Heart right ventricle (tissue), 16 donors: ENCODE measurements around the gene ARL8A. TPM values are rescaled to one million over a fixed set of nuclear protein-coding genes. Genes with fewer than 3 reads are reported as not detected.

Experiments used
- ATAC-seq, 8 donors: fragments of 200-7000 bp; cut with Tn5 transposase; one replicate each; pipeline ENCODE4 v1.9.1; 2020; ENCODE audit warnings: mild to moderate bottlenecking in 8 of 8, moderate library complexity in 8 of 8, moderate number of reproducible peaks in 1 of 8
- DNase-seq, 2 donors: peaks; one replicate each; pipeline ENCODE4 v3.0.0-alpha.2; 2020
- H3K27ac ChIP-seq, 10 donors: fragments of 200-600 bp; sonication (generic) in 2 of 10; one replicate each; pipeline versions ENCODE4 v1.5.0 to v1.8.0; 2020 to 2022; ENCODE audit warnings: mild to moderate bottlenecking in 3 of 10
- H3K27me3 ChIP-seq, 7 donors: fragments of 200-600 bp; one replicate each; pipeline ENCODE4 v1.8.0; 2021 to 2022; ENCODE audit warnings: mild to moderate bottlenecking in 2 of 7
- H3K36me3 ChIP-seq, 9 donors: fragments of 200-600 bp; sonication (generic) in 1 of 9; one replicate each; pipeline versions ENCODE4 v1.5.0 to v1.8.0; 2020 to 2022; ENCODE audit warnings: mild to moderate bottlenecking in 2 of 9
- H3K4me1 ChIP-seq, 9 donors: fragments of 200-600 bp; sonication (generic) in 1 of 9; one replicate each; pipeline versions ENCODE4 v1.5.0 to v1.8.0; 2020 to 2022; ENCODE audit warnings: mild to moderate bottlenecking in 4 of 9
- H3K4me3 ChIP-seq, 10 donors: fragments of 200-600 bp; sonication (generic) in 2 of 10; one replicate each; pipeline versions ENCODE4 v1.5.0 to v1.8.0; 2020 to 2022; ENCODE audit warnings: mild to moderate bottlenecking in 7 of 10, moderate library complexity in 2 of 10
- H3K9me3 ChIP-seq, 11 donors: fragments of 200-600 bp in 10 of 11; sonication (generic) in 2 of 11; one replicate each; pipeline versions ENCODE4 v1.5.0 to v1.8.0; 2013 to 2022; ENCODE audit warnings: mild to moderate bottlenecking in 2 of 11, control low read depth in 1 of 11, moderate library complexity in 1 of 11
- WGBS, 2 donors: extraction: QIAGEN DNeasy Blood & Tissue Kit; methylation state at CpG; one replicate each; pipeline ENCODE4 v1.1.7; 2013; ENCODE audit warnings: inconsistent platforms in 1 of 2; 5-methylcytosine and 5-hydroxymethylcytosine counted together
- intact Hi-C, 10 donors: fragments of 100-400 bp; cut with DNase I; formaldehyde crosslinking; loops; one replicate each; pipeline versions ENCODE4 v1.11.1 to v1.14.2; 2022
- polyA plus RNA-seq, 2 donors: library from polyadenylated mRNA; stranded (reverse); fragments of 200-250 nt; gene quantifications; one replicate each; pipeline ENCODE4 v1.2.3, GENCODE V29; 2013
- total RNA-seq, 10 donors: library from RNA; stranded (reverse); fragmentation: NEBNext Ultra II Directional in 3 of 10; extraction: Animal tissue kit (Norgen Biotek cat#: 25700) in 3 of 10; gene quantifications; one replicate each; pipeline versions ENCODE4 v1.2.1 to v1.2.4, GENCODE V29; 2021 to 2023
- TF ChIP-seq, protein P1 (sequence below), 9 donors: fragments of 200-600 bp; sonication (generic) in 2 of 9; IDR thresholded peaks; one replicate each; pipeline versions ENCODE4 v1.5.0 to v1.8.0; 2021 to 2022; ENCODE audit warnings: antibody characterized with exemption in 9 of 9, mild to moderate bottlenecking in 5 of 9, moderate library complexity in 1 of 9
- donor health status: Arrhythmogenic right ventricular cardiomyopathy.
- donor health status: ischemic (EF 13 %, LVEDD 7.1; RV severe dilation, severe dysfunction).
- donor health status: healthy with polysubstance abuse.
- donor health status: DM: no; HTN: yes; CAD: no.
- donor health status: DM: no; HTN: no; CAD: no.
- donor health status: ischemic (EF 25% LVEDD 6.9; RV normal size, moderate dysfunction).
- donor health status: ischemic (EF 25% LVEDD 5.7; RV mildly dilated, moderate dysfunction).
- donor health status: healthy.
- donor health status: DM: yes; HTN: yes; CAD: no.
- donor health status: Ischemic cardiomyopathy.
- donor health status: ischemic (EF 35%, LVEDD 5.7; RV mildly dilated, moderate dysfunction).
- donor health status: nonischemic (EF 11% LVEDD 7.7; RV severe dilation, severe dysfunction).
- donor health status: DM: yes; HTN: yes; CAD: no.
- donor health status: PGD.
- donor health status: ischemic (EF 29% LVEDD 5.4; RV normal size, mild dysfunction).
- donor health status: nonischemic (EF 23%, LVEDD 6.1; RV moderate dilation, normal function).

Gene ARL8A
- total and polyA plus RNA-seq, 12 donors = 21.5 to 92.7 (median 78.0) TPM

- H3K4me3 ChIP-seq = no peak overlapping the region
- ATAC-seq (no peak), DNase-seq (no peak)
- H3K36me3 ChIP-seq = no peaks in the 10 kb centered on the region
- H3K9me3 ChIP-seq = no peaks in the 10 kb centered on the region
- H3K4me1 ChIP-seq = peaks cover 0 to 9% (median 0%) of the 10 kb centered on the region in 9 donors
- intact Hi-C loops = no loop called here
- peaks cover 0 to 3% (median 0%) of the 10 kb centered on the region in 7 donors for H3K27me3 ChIP-seq
- WGBS, 2 donors = 69 to 72% methylated on average over 7 of the region's 7 CpGs
- H3K27ac ChIP-seq = no peak overlapping the region
- TF ChIP-seq, protein P1, sequence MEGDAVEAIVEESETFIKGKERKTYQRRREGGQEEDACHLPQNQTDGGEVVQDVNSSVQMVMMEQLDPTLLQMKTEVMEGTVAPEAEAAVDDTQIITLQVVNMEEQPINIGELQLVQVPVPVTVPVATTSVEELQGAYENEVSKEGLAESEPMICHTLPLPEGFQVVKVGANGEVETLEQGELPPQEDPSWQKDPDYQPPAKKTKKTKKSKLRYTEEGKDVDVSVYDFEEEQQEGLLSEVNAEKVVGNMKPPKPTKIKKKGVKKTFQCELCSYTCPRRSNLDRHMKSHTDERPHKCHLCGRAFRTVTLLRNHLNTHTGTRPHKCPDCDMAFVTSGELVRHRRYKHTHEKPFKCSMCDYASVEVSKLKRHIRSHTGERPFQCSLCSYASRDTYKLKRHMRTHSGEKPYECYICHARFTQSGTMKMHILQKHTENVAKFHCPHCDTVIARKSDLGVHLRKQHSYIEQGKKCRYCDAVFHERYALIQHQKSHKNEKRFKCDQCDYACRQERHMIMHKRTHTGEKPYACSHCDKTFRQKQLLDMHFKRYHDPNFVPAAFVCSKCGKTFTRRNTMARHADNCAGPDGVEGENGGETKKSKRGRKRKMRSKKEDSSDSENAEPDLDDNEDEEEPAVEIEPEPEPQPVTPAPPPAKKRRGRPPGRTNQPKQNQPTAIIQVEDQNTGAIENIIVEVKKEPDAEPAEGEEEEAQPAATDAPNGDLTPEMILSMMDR (IDR thresholded peaks at IDR 0.05) = no peak
Observed at GRCh38 chr1:202121006-202121405, 23.5 kb downstream of the ARL8A start.

DNA sequence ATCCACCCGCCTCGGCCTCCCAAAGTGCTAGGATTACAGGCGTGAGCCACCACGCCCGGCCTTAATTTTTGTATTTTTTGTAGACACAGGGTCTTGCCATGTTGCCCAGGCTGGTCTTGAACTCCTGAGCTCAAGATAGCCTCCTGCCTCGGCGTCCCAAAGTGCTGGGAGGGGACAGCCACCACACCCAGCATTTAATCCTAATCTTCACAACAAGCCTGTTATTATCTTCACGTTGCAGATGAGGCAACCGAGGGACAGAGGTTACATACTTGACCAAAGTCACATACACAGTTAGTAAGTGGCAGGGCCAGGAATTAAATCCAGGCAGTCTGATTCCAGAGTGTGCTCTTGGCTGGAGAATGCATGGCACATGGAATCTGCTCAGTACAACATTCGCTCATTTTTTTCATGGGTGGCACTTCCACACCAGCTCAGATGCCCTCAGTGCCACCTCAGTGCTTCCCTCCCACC is 26.6 kb downstream of the ARL8A start:
- intact Hi-C loops = loop anchor here in 8 of 10 donors (1.0 to 10.0 kb wide), 6 partner anchors 107 to 233 kb away; partner anchors contain the start of genes ELF3 (in 2 of the 8) and SHISA4 (in 1 of the 8)
- no peaks in the 10 kb centered on the region for H3K36me3 ChIP-seq
- 68 to 78% methylated on average over 10 of the region's 10 CpGs for WGBS, 2 donors
- DNase-seq (no peak), ATAC-seq (peak in 5 of 8 donors; percentile 16 to 48 (median 18))
- H3K27ac ChIP-seq = peak overlapping the region in 4 of 10 donors; percentile 10 to 35 (median 18)
- H3K27me3 ChIP-seq = peaks cover 0 to 3% (median 0%) of the 10 kb centered on the region in 7 donors
- H3K4me1 ChIP-seq = peaks cover 0 to 24% (median 14%) of the 10 kb centered on the region in 9 donors
- H3K9me3 ChIP-seq = no peaks in the 10 kb centered on the region
- no peak overlapping the region for H3K4me3 ChIP-seq
- TF ChIP-seq, protein P1 (IDR thresholded peaks at IDR 0.05) = no peak

GRCh38 chr1:202116287-202116686 is 28.2 kb downstream of the ARL8A start:
- intact Hi-C loops = loop anchor here in 4 of 10 donors (5.0 to 10.0 kb wide), 3 partner anchors 109 to 231 kb away; partner anchors contain the start of gene SHISA4 (in 1 of the 4)
- peaks cover 0 to 3% (median 0%) of the 10 kb centered on the region in 7 donors for H3K27me3 ChIP-seq
- no peaks in the 10 kb centered on the region for H3K9me3 ChIP-seq
- peaks cover 0 to 28% (median 14%) of the 10 kb centered on the region in 9 donors for H3K4me1 ChIP-seq
- TF ChIP-seq, protein P1 (IDR thresholded peaks at IDR 0.05) = no peak
- WGBS, 2 donors = 95 to 97% methylated on average over 8 of the region's 8 CpGs
- DNase-seq = no peak
- no peaks in the 10 kb centered on the region for H3K36me3 ChIP-seq
- no peak for ATAC-seq
- no peak overlapping the region for H3K4me3 ChIP-seq
- H3K27ac ChIP-seq = no peak overlapping the region

- DNase-seq = no peak
- intact Hi-C loops = loop anchor here in 4 of 10 donors (2.0 to 10.0 kb wide), 3 partner anchors 65 to 229 kb away; partner anchors contain the start of gene SHISA4 (in 1 of the 4)
- Histone ChIP-seq H3K36me3 (no peaks in the 10 kb centered on the region), H3K9me3 (no peaks in the 10 kb centered on the region), H3K27me3 (peaks cover 0 to 2% (median 0%) of the 10 kb centered on the region in 7 donors), H3K4me1 (peaks cover 0 to 32% (median 15%) of the 10 kb centered on the region in 9 donors), H3K4me3 (no peak overlapping the region), H3K27ac (peak overlapping the region in 9 of 10 donors; percentile 48 to 85 (median 72))
- ATAC-seq = no peak
- WGBS, 2 donors = 23 to 38% methylated on average over 2 of the region's 2 CpGs
- TF ChIP-seq, protein P1 (IDR thresholded peaks at IDR 0.05) = no peak
Observed at GRCh38 chr1:202113690-202114300, 30.7 kb downstream of the ARL8A start.
